T-helper 2 cell treated with Interferon-gamma antibody and Interleukin-4, amounts not matched to agents 5 μg/mL and 100 μg/mL, for 36 hours (primary cell): ENCODE data around the gene TEAD1.
"Not testable (repeated sequence)": the region's sequence is repeated elsewhere in the genome, so short reads cannot be mapped to it uniquely, and the experiment has no call there.

Source experiments
- DNase-seq: peaks from one replicate; pipeline ENCODE4 v3.0.0; 2021; ENCODE audit warnings: low spot score
- H3K27ac Mint-ChIP-seq: one replicate; pipeline ENCODE4 v1.8.0; 2021; ENCODE audit warnings: mild to moderate bottlenecking, mixed read lengths
- H3K27me3 Mint-ChIP-seq: one replicate; pipeline ENCODE4 v1.8.0; 2021; ENCODE audit warnings: low read depth, mixed read lengths
- H3K36me3 Mint-ChIP-seq: one replicate; pipeline ENCODE4 v1.8.0; 2021; ENCODE audit warnings: low read depth, mixed read lengths
- H3K4me1 Mint-ChIP-seq: one replicate; pipeline ENCODE4 v1.8.0; 2021; ENCODE audit warnings: low read depth, mixed read lengths
- H3K4me3 Mint-ChIP-seq: one replicate; pipeline ENCODE4 v1.8.0; 2022; ENCODE audit warnings: mild to moderate bottlenecking, moderate library complexity, mixed read lengths
- H3K9me3 Mint-ChIP-seq: one replicate; pipeline ENCODE4 v1.8.0; 2021; ENCODE audit warnings: mixed read lengths

TEAD1 gene

GRCh38 chr11:12755510-12756453, 81.6 kb downstream of the TEAD1 start:
- Mint-ChIP-seq H3K27ac (no peak overlapping the region), H3K4me1 (no peaks in the 10 kb centered on the region), H3K9me3 (no peaks in the 10 kb centered on the region), H3K36me3 (no peaks in the 10 kb centered on the region), H3K27me3 (peaks cover 9% of the 10 kb centered on the region), H3K4me3 (no peak overlapping the region)
- DNase-seq = no peak

- no peak for DNase-seq
- H3K36me3 Mint-ChIP-seq = no peaks in the 10 kb centered on the region
- no peak overlapping the region for H3K4me3 Mint-ChIP-seq
- H3K27ac Mint-ChIP-seq = no peak overlapping the region
- H3K27me3 Mint-ChIP-seq = peaks cover 9% of the 10 kb centered on the region
- H3K9me3 Mint-ChIP-seq = no peaks in the 10 kb centered on the region
- H3K4me1 Mint-ChIP-seq = no peaks in the 10 kb centered on the region
Measured at GRCh38 chr11:12756454-12756806, 82.2 kb downstream of the TEAD1 start.

GRCh38 chr11:12756867-12757266, 82.6 kb downstream of the TEAD1 start:
- no peak for DNase-seq
- no peaks in the 10 kb centered on the region for H3K9me3 Mint-ChIP-seq
- peaks cover 9% of the 10 kb centered on the region for H3K27me3 Mint-ChIP-seq
- H3K4me3 Mint-ChIP-seq = no peak overlapping the region
- H3K36me3 Mint-ChIP-seq = no peaks in the 10 kb centered on the region
- H3K27ac Mint-ChIP-seq = no peak overlapping the region
- no peaks in the 10 kb centered on the region for H3K4me1 Mint-ChIP-seq

GRCh38 chr11:12757416-12757815, 83.2 kb downstream of the TEAD1 start:
- peaks cover 9% of the 10 kb centered on the region for H3K27me3 Mint-ChIP-seq
- H3K9me3 Mint-ChIP-seq = no peaks in the 10 kb centered on the region
- H3K4me1 Mint-ChIP-seq = no peaks in the 10 kb centered on the region
- DNase-seq = no peak
- H3K27ac Mint-ChIP-seq = no peak overlapping the region
- H3K36me3 Mint-ChIP-seq = no peaks in the 10 kb centered on the region
- H3K4me3 Mint-ChIP-seq = no peak overlapping the region

- H3K36me3 Mint-ChIP-seq, DNase-seq, H3K9me3 Mint-ChIP-seq, H3K4me3 Mint-ChIP-seq, H3K27ac Mint-ChIP-seq, H3K4me1 Mint-ChIP-seq: not testable (repeated sequence)
- H3K27me3 Mint-ChIP-seq = peaks cover 11% of the 10 kb centered on the region
Measured at GRCh38 chr11:12758117-12758516, 83.9 kb downstream of the TEAD1 start.

- Mint-ChIP-seq H3K27ac (no peak overlapping the region), H3K9me3 (no peaks in the 10 kb centered on the region), H3K36me3 (no peaks in the 10 kb centered on the region), H3K27me3 (peaks cover 6% of the 10 kb centered on the region), H3K4me3 (no peak overlapping the region), H3K4me1 (no peaks in the 10 kb centered on the region)
- DNase-seq = no peak
Measured at GRCh38 chr11:12761029-12761428, 86.8 kb downstream of the TEAD1 start.

GRCh38 chr11:12762278-12762677, 88.1 kb downstream of the TEAD1 start:
- Mint-ChIP-seq H3K4me3 (no peak overlapping the region), H3K27me3 (peaks cover 7% of the 10 kb centered on the region), H3K9me3 (no peaks in the 10 kb centered on the region), H3K27ac (no peak overlapping the region), H3K4me1 (no peaks in the 10 kb centered on the region), H3K36me3 (no peaks in the 10 kb centered on the region)
- no peak for DNase-seq

GRCh38 chr11:12762696-12763324, 88.6 kb downstream of the TEAD1 start:
- no peak overlapping the region for H3K4me3 Mint-ChIP-seq

GRCh38 chr11:12764187-12764914, 90.1 kb downstream of the TEAD1 start:
- Mint-ChIP-seq H3K9me3 (no peaks in the 10 kb centered on the region), H3K4me1 (no peaks in the 10 kb centered on the region), H3K27me3 (peaks cover 12% of the 10 kb centered on the region), H3K4me3 (no peak overlapping the region), H3K36me3 (no peaks in the 10 kb centered on the region), H3K27ac (no peak overlapping the region)
- no peak for DNase-seq

More at GRCh38 chr11:12762696-12763324, 88.6 kb downstream of the TEAD1 start:
- no peaks in the 10 kb centered on the region for H3K36me3 Mint-ChIP-seq
- H3K27ac Mint-ChIP-seq = no peak overlapping the region
- H3K27me3 Mint-ChIP-seq = peaks cover 12% of the 10 kb centered on the region
- no peaks in the 10 kb centered on the region for H3K9me3 Mint-ChIP-seq
- DNase-seq = no peak
- no peaks in the 10 kb centered on the region for H3K4me1 Mint-ChIP-seq

GRCh38 chr11:12765428-12765827, 91.2 kb downstream of the TEAD1 start:
- Mint-ChIP-seq H3K4me3 (no peak overlapping the region), H3K9me3 (no peaks in the 10 kb centered on the region), H3K4me1 (no peaks in the 10 kb centered on the region), H3K27ac (no peak overlapping the region), H3K27me3 (peaks cover 12% of the 10 kb centered on the region), H3K36me3 (no peaks in the 10 kb centered on the region)
- DNase-seq = no peak

GRCh38 chr11:12767027-12767426, 92.8 kb downstream of the TEAD1 start:
- Mint-ChIP-seq H3K36me3 (no peaks in the 10 kb centered on the region), H3K4me1 (peaks cover 3% of the 10 kb centered on the region), H3K27ac (no peak overlapping the region), H3K4me3 (no peak overlapping the region), H3K9me3 (no peaks in the 10 kb centered on the region), H3K27me3 (peaks cover 12% of the 10 kb centered on the region)
- DNase-seq = no peak

- no peak overlapping the region for H3K4me3 Mint-ChIP-seq
- DNase-seq = no peak
- H3K4me1 Mint-ChIP-seq = peaks cover 6% of the 10 kb centered on the region
- H3K9me3 Mint-ChIP-seq = no peaks in the 10 kb centered on the region
- no peaks in the 10 kb centered on the region for H3K36me3 Mint-ChIP-seq
- H3K27ac Mint-ChIP-seq = no peak overlapping the region
- H3K27me3 Mint-ChIP-seq = peaks cover 12% of the 10 kb centered on the region
Measured at GRCh38 chr11:12767577-12767976, 93.4 kb downstream of the TEAD1 start.

- Mint-ChIP-seq H3K4me1 (peaks cover 11% of the 10 kb centered on the region), H3K4me3 (no peak overlapping the region), H3K27ac (no peak overlapping the region), H3K36me3 (no peaks in the 10 kb centered on the region), H3K27me3 (peaks cover 19% of the 10 kb centered on the region), H3K9me3 (no peaks in the 10 kb centered on the region)
- peak; percentile 12 for DNase-seq
Measured at GRCh38 chr11:12768726-12769673, 94.8 kb downstream of the TEAD1 start.
